DMS153 treated with DMSO at 0.1 percent for 48 hours (cell line): ENCODE results near the gene PKDCC.
"Not testable (repeated sequence)": the region's sequence is repeated elsewhere in the genome, so short reads cannot be mapped to it uniquely, and the experiment has no call there.

Experiments
- DNase-seq: peaks from one replicate; lab custom pipeline; 2025; ENCODE audit not compliant: unreplicated experiment; lab: John Stamatoyannopoulos, UW

Gene PKDCC

DNA sequence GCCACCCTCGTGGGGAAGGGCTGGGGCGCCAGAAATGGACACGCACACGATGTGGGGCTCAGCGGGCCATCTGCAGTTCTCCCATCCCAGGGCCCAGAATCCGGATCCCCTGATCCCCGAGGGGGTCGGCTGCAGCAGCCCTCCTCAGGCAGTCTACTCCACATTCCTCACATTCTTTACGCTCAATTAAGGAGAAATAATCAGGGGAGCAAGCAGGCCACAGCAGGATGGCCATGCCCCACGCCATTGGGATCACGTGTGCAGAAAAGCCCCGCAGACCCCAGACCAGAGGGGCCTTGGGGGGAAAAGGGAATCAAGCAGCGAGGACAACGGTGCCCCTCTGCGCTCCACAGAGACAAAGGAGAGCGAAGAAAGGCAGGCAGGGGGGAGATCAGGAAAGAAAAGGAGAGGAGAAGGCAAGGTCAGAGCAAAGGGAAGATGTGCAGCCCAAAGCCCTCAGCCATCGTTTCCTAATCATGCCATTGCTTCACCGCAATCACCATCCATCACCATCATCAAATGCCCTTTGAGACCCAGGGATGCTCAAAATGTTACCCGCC lies 17.5 kb upstream of the PKDCC start:
- DNase-seq = no peak

DNA sequence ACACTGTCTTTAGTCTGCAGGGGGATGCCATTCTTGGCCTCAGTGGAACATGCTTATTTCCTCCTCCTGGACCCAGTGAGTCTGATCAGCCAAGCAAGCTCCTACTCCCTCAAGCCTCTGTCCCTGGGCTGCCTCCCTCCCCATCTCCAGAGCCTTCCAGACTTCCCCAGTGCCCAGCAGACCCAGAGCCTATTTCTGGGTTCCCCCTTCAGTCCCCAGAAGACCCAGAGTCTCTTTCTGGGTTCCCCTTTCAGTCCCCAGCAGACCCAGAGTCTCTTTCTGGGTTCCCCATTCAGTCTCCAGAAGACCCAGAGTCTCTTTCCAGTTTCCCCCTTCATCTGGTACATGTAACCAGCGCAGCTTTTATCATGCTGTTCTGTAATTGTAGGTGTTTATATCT lies 17.0 kb upstream of the PKDCC start:
- DNase-seq = no peak

DNA sequence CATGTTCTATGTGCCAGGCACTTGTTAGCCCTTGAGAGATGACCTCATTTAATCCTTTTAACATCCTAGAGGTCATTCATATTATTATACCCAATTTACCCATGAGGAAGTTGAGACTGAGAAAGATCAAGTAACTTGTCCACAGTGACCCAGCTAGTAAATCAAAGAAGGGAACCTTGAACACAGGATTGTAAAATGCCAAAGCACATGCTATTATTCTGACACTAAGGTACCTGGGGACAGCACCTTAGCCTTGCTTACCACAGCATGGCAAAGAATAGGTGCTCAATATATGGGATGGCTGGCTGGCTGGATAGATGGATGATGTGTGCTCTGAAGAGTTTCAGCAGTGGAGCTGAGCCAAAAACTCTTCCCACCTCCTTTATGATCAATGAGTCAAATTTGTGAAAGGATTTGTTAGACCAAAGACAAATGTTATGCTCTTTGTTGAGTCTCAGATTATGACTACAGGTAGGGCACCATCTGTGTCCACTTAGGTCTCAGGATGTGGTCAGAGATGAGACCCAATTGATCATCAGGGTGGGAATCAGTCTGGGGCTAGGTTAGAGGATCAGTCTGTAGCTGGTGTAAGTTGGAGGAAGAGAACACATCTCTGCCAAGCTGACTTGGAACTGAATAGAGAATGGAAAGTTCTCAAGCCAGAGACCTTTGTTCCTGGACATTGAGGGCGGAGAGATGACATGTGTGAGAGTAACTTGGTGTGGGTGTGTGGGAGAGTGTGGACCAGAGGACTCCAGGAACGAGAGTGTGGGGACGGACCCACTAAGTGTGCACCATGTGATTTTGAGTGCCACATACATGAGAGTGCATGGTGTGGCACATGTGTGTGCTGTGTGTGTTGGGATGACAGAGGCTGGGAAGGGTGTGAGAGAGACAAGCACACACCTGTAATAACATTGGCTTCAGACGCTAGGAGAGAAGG lies 16.3 kb upstream of the PKDCC start:
- DNase-seq = no peak

DNA sequence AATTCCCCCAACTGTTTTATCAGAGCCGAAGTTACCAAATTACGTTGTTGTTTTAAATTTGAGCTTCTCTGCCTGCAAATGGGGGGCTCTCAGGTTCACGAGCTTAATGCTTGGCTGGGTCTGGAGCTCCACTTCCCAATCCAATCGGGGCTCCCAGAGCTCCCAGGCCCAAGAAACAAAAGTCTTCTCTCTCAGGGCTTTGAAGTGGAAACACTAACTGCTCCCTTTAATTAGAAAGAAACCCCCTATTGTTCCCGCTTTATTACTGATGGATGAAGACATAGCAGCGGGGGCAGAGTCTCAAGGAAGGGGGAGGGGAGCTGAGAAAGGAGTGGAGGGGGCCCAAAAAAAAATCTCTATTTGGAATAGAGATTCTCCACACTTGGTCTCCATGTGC lies 15.6 kb upstream of the PKDCC start:
- no peak for DNase-seq

DNA sequence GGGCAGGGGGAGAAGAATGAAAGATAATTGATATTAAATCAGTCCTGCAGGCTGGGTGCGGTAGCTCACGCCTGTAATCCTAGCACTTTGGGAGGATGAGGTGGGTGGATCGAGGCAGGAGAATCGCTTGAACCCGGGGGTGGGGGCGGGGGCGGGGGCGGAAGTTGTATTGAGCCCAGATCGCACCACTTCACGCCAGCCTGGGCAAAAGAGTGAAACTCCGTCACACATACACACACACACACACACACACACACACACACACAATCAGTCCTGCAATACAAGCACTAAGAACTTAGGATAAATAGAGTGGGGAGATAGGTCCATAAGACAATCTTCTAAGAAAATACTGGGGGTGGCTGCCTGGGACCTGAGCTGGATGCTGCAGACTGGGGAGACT lies 15.1 kb upstream of the PKDCC start:
- no peak for DNase-seq

DNA sequence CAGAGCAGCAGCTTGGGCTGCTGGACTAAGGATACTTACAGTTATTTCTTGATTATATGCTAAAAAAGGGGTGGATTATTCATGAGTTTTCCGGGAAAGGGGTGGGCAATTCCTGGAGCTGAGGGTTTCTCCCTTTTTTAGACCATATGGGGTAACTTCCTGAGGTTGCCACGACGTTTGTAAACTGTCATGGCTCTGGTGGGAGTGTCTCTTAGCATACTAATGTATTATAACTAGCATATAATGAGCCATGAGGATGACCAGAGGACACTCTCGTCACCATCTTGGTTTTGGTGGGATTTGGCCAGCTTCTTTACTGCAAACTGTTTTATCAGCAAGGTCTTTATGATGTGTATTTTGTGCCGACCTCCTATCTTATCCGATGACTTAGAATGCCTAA lies 13.7 kb upstream of the PKDCC start:
- not testable (repeated sequence) for DNase-seq

DNA sequence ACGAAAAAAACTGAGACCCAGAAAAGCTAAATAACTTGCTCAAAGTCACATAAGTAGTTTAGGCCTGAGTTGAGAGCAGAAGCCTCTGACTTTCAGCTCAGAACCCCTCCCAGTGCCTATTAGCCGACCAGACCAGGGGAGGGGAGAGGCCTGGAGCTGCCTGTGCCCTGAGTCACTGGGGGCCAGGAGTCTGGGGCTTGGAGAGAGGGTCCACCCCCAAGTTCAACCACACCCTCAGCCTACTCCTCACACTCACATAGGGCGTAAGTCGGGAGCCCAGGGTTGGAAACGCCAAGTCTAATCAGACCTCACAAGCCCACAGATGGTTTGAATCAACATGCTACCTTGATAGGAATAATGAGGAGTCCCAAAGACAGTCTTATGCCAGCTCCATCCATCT lies 12.6 kb upstream of the PKDCC start:
- DNase-seq = no peak

DNA sequence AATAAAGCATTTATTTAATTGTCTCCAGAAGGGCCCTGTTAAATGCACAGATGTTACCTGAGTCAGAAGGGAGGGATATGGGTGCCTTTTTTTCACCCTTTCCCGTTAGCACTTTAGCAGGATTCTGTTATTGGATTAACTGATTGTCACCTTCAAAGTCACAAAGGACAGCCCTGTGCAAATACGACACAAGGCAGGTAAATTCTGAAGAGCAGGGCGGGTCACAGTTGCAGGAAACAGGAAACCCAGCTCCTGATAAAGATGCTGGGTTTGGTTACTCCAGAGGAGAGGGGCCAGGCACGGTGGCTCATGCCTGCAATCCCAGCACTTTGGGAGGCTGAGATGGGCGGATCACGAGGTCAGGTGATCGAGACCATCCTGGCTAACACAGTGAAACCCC lies 11.4 kb upstream of the PKDCC start:
- DNase-seq = peak; percentile 42

DNA sequence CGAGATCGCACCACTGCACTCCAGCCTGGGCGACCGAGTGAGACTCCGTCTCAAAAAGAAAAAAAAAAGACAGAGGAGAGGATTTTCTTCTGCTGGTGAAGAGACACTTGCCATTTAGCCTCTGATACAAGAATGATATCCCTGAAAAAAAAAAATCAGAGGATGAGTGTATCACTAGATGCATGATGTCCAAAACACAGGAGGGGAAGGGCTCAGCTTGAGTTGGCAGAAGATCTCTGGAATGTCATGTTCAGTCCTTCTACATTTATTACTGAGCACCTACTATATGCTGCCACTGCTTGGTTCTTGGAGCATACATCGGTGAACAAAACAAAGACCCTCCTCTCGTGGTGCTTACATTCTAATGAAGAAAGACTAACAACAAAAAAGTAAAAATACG lies 10.9 kb upstream of the PKDCC start:
- DNase-seq = no peak

DNA sequence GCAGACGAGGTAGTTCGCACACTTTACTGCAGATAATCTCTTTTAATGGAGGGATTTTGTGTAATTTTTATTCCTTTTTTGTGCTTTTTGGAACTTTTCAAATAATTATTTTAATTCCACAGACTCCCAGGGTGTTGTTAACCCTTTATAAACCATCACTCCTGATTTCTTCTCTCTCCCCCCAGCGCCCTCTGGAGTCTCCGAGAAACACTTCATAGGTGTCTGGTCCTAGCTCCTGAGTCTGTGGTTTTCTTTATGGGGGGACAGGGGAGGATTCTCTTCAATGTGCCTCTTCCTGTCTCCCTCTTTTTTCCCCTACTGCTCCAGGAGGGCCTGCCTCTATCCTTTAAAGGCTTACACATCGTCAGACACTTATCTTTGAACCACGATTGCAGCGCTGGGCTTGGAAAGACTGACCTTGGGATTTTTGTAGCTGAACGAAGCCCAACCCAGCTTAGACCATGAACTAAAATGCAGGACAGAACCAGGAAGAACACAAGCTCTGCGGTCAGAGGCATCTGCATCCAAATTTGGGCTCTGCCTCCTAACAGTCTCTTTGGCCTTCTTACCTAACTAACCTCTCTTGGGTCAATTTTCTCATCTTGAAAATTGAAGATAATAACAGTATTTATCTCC lies 7.1 kb upstream of the PKDCC start:
- no peak for DNase-seq

DNA sequence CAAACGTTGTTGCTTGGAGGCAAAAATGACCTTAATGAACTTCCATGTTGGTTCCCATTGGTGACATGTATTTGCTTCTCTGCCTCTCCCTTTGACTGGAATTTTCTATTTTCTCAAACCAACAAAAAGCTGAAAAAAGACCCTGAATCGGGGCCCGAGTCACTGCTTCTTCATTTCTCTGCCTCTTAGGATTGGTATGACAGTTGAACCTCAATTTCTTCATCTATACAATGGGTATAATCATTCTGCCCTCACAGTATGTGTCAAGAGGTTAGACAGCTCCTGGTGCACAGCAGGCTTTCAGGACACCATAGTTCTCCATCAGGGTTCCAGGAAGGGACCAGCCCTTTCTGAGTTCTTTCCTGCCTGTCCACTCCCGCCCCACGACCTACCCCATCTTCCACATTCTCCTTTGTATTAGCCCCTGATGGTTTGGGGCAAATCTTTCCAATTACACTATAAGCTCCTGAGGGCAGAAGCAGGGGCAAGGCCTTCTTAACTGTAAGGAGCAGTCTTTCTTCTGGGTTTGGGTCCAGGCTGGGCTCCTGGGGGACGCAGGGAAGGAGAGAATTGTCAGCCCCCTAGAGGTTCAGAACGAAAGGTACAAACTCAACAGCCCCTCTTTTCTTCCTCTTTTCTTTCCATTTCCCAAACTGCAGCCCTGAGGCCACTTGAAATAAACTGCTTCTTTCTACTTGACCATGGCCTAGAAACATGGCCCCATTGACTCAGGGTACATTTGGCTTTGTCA lies 6.3 kb upstream of the PKDCC start:
- DNase-seq = no peak

DNA sequence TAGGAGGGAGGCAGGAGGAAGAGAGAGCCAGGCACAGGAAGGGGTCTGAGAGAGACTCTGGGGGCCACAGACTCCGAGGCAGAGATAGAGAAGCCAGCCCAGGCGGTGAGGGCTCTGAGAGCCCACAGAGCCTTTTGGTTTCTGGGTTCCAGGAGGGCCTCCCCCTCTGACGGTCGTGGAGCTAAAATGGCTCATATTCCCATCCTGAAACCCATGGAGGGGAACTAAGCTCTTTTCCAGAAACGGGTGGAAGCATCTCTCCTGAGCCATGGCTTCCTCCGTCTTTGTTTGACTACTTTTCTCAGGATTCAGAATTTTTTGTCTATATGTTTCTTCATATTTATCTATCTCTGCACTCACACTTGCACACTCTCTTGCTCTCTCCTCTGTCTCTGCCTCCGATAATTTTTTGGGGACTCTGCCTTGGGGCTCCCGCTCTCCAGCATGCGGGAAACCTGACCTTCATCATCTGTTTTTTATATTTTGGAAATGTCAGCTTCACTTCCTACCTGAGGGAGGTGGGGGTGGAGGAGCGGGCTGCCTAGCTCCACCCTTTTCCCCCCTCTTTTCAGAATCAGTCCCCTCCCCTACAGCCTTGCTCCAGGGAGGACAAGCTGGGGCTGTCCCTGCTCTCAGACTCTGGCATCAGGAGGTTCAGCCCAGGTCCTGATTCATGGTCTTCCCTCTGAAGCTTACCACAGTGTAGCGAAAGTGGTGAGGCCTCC lies 5.0 kb upstream of the PKDCC start:
- no peak for DNase-seq

DNA sequence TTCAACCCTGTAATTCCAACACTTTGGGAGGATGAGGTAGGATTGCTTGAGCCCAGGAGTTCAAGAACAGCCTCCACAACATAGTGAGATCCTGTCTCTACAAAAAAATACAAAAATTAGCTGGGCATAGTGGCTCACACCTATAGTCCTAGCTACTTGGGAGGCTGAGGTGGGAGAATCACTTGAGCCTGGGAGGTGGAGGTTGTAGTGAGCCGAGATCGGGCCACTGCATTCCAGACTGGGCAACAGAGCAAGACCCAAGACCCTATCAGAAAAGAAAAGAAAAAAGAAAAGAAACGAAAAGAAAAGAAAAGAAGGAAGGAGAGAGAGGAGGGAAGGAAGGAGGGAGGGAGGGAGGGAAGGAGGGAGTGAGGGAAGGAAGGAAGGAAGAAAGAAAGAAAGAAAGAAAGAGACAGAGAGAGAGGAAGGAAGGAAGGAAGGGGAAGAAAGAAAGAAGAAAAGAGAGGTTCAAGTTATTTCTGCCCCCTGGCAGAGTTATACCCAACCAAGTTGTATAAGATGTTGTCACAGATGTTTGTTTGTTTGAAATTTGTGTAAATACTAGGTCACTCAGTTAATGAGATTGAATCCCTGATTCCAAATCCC lies 3.9 kb upstream of the PKDCC start:
- DNase-seq = no peak

DNA sequence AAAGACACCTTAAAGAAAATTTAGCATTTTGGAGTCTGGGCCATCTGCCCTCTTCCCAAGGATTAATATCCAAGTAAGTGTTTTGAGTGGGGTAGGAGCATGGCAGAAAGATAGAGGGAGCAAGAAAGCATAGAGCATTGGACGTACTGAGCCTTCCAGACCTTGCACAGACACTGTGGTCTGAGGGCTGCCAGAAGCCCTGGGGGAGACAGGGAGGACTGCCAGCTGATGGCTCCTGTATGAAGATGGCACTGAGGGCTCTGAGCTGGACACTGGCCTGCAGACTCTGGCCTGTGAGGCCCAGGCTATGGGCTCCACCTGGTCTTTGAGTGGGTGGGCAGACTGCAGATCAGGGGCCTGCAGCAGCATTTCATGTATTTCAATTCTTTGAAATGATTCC lies 2.9 kb upstream of the PKDCC start:
- DNase-seq = no peak

DNA sequence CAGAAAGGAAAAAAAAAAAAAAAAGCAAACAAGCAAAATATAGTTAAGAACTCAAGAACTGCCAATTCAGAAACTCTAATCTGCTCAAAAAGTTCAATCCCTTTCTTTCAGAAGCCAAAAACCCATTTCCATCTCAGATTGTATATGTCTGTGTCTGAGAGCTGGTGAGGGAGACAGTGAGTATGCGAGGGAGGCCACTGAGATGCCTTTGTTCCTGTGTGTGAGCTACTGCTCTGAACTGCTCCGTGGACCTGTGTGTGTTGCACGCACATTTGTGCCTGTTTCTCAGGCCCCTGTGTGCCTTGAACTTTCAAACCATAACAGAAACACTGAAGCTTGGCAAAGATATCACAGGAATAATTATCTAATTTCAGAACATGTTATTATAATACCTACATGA lies 2.5 kb upstream of the PKDCC start:
- DNase-seq = no peak

DNA sequence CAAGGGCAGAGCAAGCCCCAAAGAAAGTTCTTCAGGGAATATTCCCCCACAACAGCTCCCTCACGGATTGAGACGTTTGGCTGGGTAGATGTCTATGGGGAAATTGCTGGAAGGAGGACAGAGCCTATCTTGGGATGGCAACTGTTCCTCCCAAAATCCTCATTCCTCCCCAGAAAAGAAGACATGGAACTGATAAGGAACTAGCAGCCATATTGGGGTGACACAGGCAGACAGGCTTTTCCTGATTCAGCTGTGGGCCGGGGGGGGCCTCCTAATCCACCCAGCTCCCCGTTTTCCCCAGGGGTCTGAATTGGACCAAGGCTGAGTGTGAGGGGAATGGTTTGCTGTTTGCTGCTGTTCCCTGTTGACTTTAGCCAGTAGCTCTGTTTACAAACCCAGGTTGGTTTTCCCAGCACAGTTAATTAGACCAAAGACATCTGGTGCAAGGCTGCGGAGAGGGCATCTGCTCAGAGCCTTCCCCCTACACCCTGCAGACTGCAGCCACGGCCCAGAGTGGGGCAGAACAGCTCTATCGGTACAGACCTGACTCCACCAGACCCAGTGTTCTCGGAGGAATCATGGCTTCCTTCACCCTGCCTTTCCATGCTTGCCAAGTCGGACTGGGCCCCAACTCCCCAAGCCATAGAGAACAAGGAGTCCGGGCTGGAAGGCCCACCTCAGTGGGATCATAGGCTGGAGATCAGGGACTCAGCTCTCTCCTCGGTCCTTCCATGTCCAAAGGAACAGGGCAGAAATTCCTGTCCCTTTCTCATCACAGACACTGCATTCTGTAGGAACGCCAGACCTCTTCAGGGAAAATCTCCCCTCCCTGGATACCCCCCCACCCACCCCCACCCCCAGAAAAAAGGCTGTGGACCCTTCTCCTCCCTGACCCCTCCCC lies 1.7 kb upstream of the PKDCC start:
- DNase-seq = peak; percentile 57

DNA sequence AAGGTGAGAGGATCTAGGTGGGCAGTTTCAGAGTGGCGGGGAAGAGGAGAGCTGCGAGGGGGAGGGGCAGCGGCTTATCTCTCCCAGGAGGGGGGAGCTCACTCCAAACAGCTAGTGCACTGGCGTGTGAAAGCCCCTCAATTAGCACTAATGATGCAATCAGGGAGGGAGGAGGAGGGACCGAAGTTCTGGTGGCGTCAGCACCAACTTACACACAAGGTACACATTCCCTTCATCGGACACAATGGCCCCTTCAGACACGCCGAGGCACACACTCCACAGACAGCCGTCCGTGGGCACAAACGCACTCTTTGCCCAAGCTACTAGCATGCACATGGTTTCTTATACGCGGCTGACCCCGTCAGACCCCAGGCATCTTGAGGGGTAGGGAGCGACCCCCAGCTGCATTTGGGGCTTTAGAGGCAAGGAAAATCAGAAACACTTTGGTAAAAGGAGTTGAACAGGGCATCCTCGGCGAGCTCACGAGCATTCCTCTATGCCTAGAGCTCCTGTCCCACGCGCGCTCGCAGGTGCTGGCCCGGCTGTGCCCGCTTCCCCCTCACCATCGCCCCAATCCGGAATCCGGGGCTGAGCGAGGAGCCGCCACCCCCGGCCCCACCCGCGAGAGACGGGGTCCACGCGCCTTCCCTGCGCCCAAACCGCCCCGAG lies 868 bp upstream of the PKDCC start:
- no peak for DNase-seq

DNA sequence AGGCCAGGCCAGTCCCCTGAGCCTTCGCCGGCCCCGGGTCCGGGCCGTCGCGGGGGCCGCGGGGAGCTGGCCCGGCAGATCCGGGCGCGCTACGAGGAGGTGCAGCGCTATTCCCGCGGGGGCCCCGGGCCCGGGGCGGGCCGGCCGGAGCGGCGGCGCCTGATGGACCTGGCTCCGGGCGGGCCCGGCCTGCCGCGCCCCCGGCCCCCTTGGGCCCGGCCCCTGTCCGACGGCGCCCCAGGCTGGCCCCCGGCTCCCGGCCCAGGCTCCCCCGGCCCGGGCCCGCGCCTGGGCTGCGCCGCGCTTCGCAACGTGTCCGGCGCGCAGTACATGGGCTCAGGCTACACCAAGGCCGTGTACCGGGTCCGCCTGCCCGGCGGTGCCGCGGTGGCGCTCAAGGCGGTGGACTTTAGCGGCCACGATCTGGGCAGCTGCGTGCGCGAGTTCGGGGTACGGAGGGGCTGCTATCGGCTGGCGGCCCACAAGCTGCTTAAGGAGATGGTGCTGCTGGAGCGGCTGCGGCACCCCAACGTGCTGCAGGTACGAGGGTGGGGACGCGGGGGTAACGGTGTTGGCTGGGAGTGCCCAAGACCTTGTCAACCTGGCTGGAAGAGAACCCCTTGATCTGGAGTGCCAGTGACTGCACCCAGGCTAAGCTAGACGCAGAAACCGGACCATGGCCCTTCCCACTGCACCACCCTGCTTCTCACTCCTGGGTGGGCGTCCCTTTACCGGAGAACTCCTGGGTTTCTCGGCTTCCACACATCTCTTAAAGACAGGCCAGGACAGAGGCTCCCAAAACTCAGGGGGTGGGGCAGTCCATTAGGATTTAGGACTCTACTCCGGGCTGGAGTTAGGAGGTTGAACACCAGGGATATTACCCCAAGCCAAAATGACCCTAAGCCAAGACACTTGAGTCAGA lies 739 bp downstream of the PKDCC start:
- no peak for DNase-seq
